Left forelimb (tissue), 1 donor: ENCODE measurements around the gene SLC2A13.
"Not testable (repeated sequence)": the region's sequence is repeated elsewhere in the genome, so short reads cannot be mapped to it uniquely, and the experiment has no call there.

Source experiments
- DNase-seq: peaks from one replicate; pipeline ENCODE4 v3.0.0-alpha.2; 2018; ENCODE audit warnings: low spot score

Gene SLC2A13

GRCh38 chr12:39746151-39746550, 359.7 kb downstream of the SLC2A13 start:
- not testable (repeated sequence) for DNase-seq

DNA sequence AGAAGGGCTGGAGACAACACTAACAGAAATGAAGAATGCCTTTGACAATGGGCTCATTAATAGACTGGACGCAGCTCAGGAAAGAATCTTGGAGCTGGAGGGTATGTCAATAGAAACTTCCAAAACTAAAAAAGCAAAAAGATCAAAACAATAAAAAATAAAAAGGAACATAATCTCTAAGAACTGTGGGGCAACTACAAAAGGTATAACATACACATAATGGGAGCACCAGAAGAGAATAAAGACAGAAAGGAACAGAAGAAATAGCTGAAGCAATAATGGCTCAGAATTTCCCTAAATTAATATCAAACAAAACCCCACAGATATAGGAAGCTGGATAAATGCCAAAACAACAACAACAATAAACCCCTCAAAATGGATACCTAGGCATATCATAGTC, 362.2 kb downstream of the SLC2A13 start:
- no peak for DNase-seq

- DNase-seq = no peak
These were observed 369.5 kb downstream of the SLC2A13 start for GRCh38 chr12:39736406-39736805.

- no peak for DNase-seq
These were observed 382.1 kb downstream of the SLC2A13 start for GRCh38 chr12:39723831-39724230.

GRCh38 chr12:39722504-39722903, 383.4 kb downstream of the SLC2A13 start:
- DNase-seq = no peak

GRCh38 chr12:39713552-39713951, 392.3 kb downstream of the SLC2A13 start:
- DNase-seq = no peak

DNA sequence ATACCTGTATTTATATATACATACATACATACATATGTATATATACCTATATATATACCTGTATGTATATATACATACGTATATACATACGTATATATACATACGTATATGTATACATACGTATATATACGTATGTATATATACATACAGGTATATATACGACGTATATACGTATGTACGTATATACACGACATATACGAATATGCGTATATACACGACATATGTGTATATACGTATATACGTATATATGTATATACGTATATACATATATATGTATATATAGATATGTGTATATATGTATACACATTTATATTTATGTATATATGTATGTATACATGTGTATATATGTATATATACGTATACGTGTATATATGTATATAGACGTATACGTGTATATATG, 393.5 kb downstream of the SLC2A13 start:
- no peak for DNase-seq
